ENCODE results near the gene SLC39A8. TPM values are rescaled to one million over a fixed set of nuclear protein-coding genes. Genes with fewer than 3 reads are reported as not detected.

The SLC39A8 gene
- total and polyA plus RNA-seq, 4 donors = 14.6 to 50.5 (median 22.6) TPM

- no peak for TF ChIP-seq EGR1 (IDR thresholded peaks at IDR 0.05; ENCODE audit: low read depth in 2 of 2)
- Histone ChIP-seq H3K9me3 (ENCODE audit: control insufficient read depth in 4 of 4, low read length in 3 of 4) (no peaks in the 10 kb centered on the region), H3K4me1 (ENCODE audit: control insufficient read depth in 4 of 4, insufficient read depth in 4 of 4, low read length in 3 of 4) (no peaks in the 10 kb centered on the region), H3K27ac (ENCODE audit: low read depth in 1 of 2, low read length in 2 of 2) (no peak overlapping the region), H3K4me3 (ENCODE audit: low read depth in 1 of 3, low read length in 3 of 3) (no peak overlapping the region), H3K36me3 (ENCODE audit: control insufficient read depth in 4 of 4, insufficient read depth in 3 of 4, low read depth in 1 of 4, low read length in 3 of 4) (no peaks in the 10 kb centered on the region), H3K27me3 (ENCODE audit: control insufficient read depth in 4 of 4, insufficient read depth in 4 of 4, low read length in 3 of 4) (no peaks in the 10 kb centered on the region), H3K9ac (ENCODE audit: low read depth in 1 of 2, low read length in 2 of 2) (no peak overlapping the region)
- no peak for DNase-seq (ENCODE audit: low spot score)
These were observed 115.1 kb downstream of the SLC39A8 start for GRCh38 chr4:102230194-102230593.

GRCh38 chr4:102227388-102227787 lies 117.9 kb downstream of the SLC39A8 start:
- Histone ChIP-seq H3K27ac (ENCODE audit: low read depth in 1 of 2, low read length in 2 of 2) (no peak overlapping the region), H3K4me1 (ENCODE audit: control insufficient read depth in 4 of 4, insufficient read depth in 4 of 4, low read length in 3 of 4) (no peaks in the 10 kb centered on the region), H3K9ac (ENCODE audit: low read depth in 1 of 2, low read length in 2 of 2) (no peak overlapping the region), H3K9me3 (ENCODE audit: control insufficient read depth in 4 of 4, low read length in 3 of 4) (no peaks in the 10 kb centered on the region), H3K27me3 (ENCODE audit: control insufficient read depth in 4 of 4, insufficient read depth in 4 of 4, low read length in 3 of 4) (no peaks in the 10 kb centered on the region), H3K4me3 (ENCODE audit: low read depth in 1 of 3, low read length in 3 of 3) (no peak overlapping the region), H3K36me3 (ENCODE audit: control insufficient read depth in 4 of 4, insufficient read depth in 3 of 4, low read depth in 1 of 4, low read length in 3 of 4) (no peaks in the 10 kb centered on the region)
- 98% methylated on average over 1 of the region's 1 CpG for WGBS
- TF ChIP-seq JUND (IDR thresholded peaks at IDR 0.05) = no peak
- DNase-seq (ENCODE audit: low spot score) = no peak

GRCh38 chr4:102223461-102223860 lies 121.8 kb downstream of the SLC39A8 start:
- H3K36me3 ChIP-seq (ENCODE audit: control insufficient read depth in 4 of 4, insufficient read depth in 3 of 4, low read depth in 1 of 4, low read length in 3 of 4) = no peaks in the 10 kb centered on the region
- H3K4me1 ChIP-seq (ENCODE audit: control insufficient read depth in 4 of 4, insufficient read depth in 4 of 4, low read length in 3 of 4) = no peaks in the 10 kb centered on the region
- H3K9me3 ChIP-seq (ENCODE audit: control insufficient read depth in 4 of 4, low read length in 3 of 4) = no peaks in the 10 kb centered on the region
- no peak overlapping the region for H3K27ac ChIP-seq (ENCODE audit: low read depth in 1 of 2, low read length in 2 of 2)
- no peak for TF ChIP-seq GABPA (IDR thresholded peaks at IDR 0.05 in 1 of 2, conservative IDR thresholded peaks at IDR 0.05 in 1 of 2)
- H3K27me3 ChIP-seq (ENCODE audit: control insufficient read depth in 4 of 4, insufficient read depth in 4 of 4, low read length in 3 of 4) = no peaks in the 10 kb centered on the region
- H3K9ac ChIP-seq (ENCODE audit: low read depth in 1 of 2, low read length in 2 of 2) = no peak overlapping the region
- no peak overlapping the region for H3K4me3 ChIP-seq (ENCODE audit: low read depth in 1 of 3, low read length in 3 of 3)
- no peak for DNase-seq (ENCODE audit: low spot score)
- WGBS = 89% methylated on average over 1 of the region's 1 CpG

- no peak for DNase-seq (ENCODE audit: low spot score)
These were observed 122.4 kb downstream of the SLC39A8 start for GRCh38 chr4:102222838-102223409.

More at GRCh38 chr4:102222838-102223409, 122.4 kb downstream of the SLC39A8 start:
- no peaks in the 10 kb centered on the region for H3K27me3 ChIP-seq (ENCODE audit: control insufficient read depth in 4 of 4, insufficient read depth in 4 of 4, low read length in 3 of 4)
- no peaks in the 10 kb centered on the region for H3K9me3 ChIP-seq (ENCODE audit: control insufficient read depth in 4 of 4, low read length in 3 of 4)
- H3K4me1 ChIP-seq (ENCODE audit: control insufficient read depth in 4 of 4, insufficient read depth in 4 of 4, low read length in 3 of 4) = no peaks in the 10 kb centered on the region
- H3K4me3 ChIP-seq (ENCODE audit: low read depth in 1 of 3, low read length in 3 of 3) = no peak overlapping the region
- no peaks in the 10 kb centered on the region for H3K36me3 ChIP-seq (ENCODE audit: control insufficient read depth in 4 of 4, insufficient read depth in 3 of 4, low read depth in 1 of 4, low read length in 3 of 4)
- H3K9ac ChIP-seq (ENCODE audit: low read depth in 1 of 2, low read length in 2 of 2) = no peak overlapping the region
- TF ChIP-seq ZBTB33 (IDR thresholded peaks at IDR 0.05) = no peak
- no peak for TF ChIP-seq TAF1 (conservative IDR thresholded peaks at IDR 0.05)
- no peak for TF ChIP-seq CTCF (IDR thresholded peaks at IDR 0.05; ENCODE audit: low read depth, low read length, missing input control)
- TF ChIP-seq RXRA (IDR thresholded peaks at IDR 0.05) = no peak
- 48% methylated on average over 1 of the region's 1 CpG for WGBS
- no peak overlapping the region for H3K27ac ChIP-seq (ENCODE audit: low read depth in 1 of 2, low read length in 2 of 2)
